Vagina (tissue), 2 donors: ENCODE measurements around the gene ENTPD3. TPM values are rescaled to one million over a fixed set of nuclear protein-coding genes. Genes with fewer than 3 reads are reported as not detected.

ENCODE experiments used
- DNase-seq, 2 donors: peaks; one replicate each; pipeline ENCODE4 v3.0.0-alpha.2; 2017; ENCODE audit errors: extremely low spot score in 2 of 2
- H3K27ac ChIP-seq: fragments of 200-600 bp; sonication (generic); one replicate; pipeline ENCODE4 v1.5.1; 2019
- H3K27me3 ChIP-seq: fragments of 200-600 bp; sonication (generic); one replicate; pipeline ENCODE4 v1.5.1; 2019
- H3K36me3 ChIP-seq, 2 donors: fragments of 200-600 bp; sonication (generic); one replicate each; pipeline ENCODE4 v1.5.1; 2017 to 2019
- H3K4me1 ChIP-seq: fragments of 200-600 bp; sonication (generic); one replicate; pipeline ENCODE4 v1.5.1; 2019
- H3K4me3 ChIP-seq, 2 donors: fragments of 200-600 bp; sonication (generic); 1 replicate in 1 of 2; 2 replicates in 1 of 2; pipeline ENCODE4 v1.5.1; 2016 to 2019
- H3K9me3 ChIP-seq: fragments of 200-600 bp; sonication (generic); one replicate; pipeline ENCODE4 v1.5.1; 2019
- POLR2A ChIP-seq, 2 donors: fragments of 450-650 bp; IDR thresholded peaks; one replicate each; pipeline ENCODE4 v1.6.1; 2017; ENCODE audit warnings: antibody characterized with exemption in 2 of 2, mild to moderate bottlenecking in 2 of 2, moderate library complexity in 2 of 2
- POLR2AphosphoS5 ChIP-seq, 2 donors: sonication (generic); formaldehyde crosslinking; IDR thresholded peaks; one replicate each; pipeline ENCODE4 v1.9.0; 2017; ENCODE audit warnings: antibody characterized with exemption in 2 of 2, mild to moderate bottlenecking in 2 of 2, low read depth in 1 of 2; ENCODE audit not compliant: insufficient read depth in 1 of 2
- intact Hi-C: fragments of 100-400 bp; cut with DNase I; formaldehyde crosslinking; loops from one replicate; pipeline ENCODE4 v1.15.1; 2023
- total RNA-seq: library from RNA; depleted of rRNA; stranded (reverse); fragments of >200 nt; gene quantifications from one replicate; pipeline ENCODE4 v1.2.3, GENCODE V29; 2016
- TF ChIP-seq, protein P1 (sequence below), 3 experiments: fragments of 450-650 bp in 2 of 3; fragments of 200-600 bp in 1 of 3; sonication (generic) in 1 of 3; IDR thresholded peaks; one replicate each; pipeline ENCODE4 v1.5.1; 2017 to 2019; ENCODE audit warnings: antibody characterized with exemption in 3 of 3, mild to moderate bottlenecking in 2 of 3, moderate library complexity in 2 of 3

Gene ENTPD3
- total RNA-seq, 1 donor from 2014 or later, result 3.9 TPM

DNA sequence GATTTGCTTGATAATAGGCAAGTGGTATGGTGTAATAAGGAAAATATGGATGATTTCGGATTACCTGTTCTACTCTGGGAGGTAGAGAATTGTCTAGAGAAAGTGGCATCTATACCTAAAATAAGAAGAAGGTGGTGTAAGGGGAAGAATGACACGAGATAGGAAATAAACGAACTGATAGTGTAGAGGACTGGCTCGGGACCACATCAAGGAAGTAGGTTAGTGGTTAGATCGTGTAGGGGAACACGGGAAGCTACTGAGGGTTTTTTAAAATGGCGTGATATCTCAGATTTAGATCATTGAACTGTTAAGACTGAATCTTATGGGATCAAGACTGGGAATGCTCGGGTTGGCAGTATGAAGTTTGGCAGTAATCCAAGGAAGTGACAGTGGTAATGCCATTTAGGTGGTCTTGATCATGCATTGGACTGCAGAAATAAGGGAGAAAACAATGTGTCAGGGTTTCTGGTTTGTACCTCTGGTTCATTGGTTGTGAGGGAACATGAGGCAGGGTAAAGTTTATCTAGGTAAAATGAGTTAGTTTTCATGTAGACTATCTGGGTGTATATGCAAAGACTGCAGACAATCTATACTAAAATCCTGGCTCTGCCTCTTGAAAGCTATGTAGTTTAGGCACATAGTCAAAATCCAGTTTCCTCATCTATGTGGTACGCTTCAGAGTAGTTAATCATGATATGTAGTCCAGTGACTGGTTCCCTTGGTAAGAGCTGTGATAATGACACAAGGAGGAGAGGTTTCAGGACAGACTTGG, 77.5 kb downstream of the ENTPD3 start:
- peaks cover 0 to 47% of the 10 kb centered on the region in 2 donors for H3K36me3 ChIP-seq
- no peaks in the 10 kb centered on the region for H3K27me3 ChIP-seq
- H3K9me3 ChIP-seq, result no peaks in the 10 kb centered on the region
- intact Hi-C loops, result no loop called here
- TF ChIP-seq POLR2AphosphoS5 (IDR thresholded peaks at IDR 0.05; ENCODE audit: insufficient read depth in 1 of 2, low read depth in 1 of 2), result no peak
- TF ChIP-seq, protein P1, sequence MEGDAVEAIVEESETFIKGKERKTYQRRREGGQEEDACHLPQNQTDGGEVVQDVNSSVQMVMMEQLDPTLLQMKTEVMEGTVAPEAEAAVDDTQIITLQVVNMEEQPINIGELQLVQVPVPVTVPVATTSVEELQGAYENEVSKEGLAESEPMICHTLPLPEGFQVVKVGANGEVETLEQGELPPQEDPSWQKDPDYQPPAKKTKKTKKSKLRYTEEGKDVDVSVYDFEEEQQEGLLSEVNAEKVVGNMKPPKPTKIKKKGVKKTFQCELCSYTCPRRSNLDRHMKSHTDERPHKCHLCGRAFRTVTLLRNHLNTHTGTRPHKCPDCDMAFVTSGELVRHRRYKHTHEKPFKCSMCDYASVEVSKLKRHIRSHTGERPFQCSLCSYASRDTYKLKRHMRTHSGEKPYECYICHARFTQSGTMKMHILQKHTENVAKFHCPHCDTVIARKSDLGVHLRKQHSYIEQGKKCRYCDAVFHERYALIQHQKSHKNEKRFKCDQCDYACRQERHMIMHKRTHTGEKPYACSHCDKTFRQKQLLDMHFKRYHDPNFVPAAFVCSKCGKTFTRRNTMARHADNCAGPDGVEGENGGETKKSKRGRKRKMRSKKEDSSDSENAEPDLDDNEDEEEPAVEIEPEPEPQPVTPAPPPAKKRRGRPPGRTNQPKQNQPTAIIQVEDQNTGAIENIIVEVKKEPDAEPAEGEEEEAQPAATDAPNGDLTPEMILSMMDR (IDR thresholded peaks at IDR 0.05), result no peak
- no peak for TF ChIP-seq POLR2A (IDR thresholded peaks at IDR 0.05)
- H3K4me1 ChIP-seq, result peaks cover 3% of the 10 kb centered on the region
- DNase-seq, result no peak
- no peak overlapping the region for H3K27ac ChIP-seq
- no peak overlapping the region for H3K4me3 ChIP-seq

DNA sequence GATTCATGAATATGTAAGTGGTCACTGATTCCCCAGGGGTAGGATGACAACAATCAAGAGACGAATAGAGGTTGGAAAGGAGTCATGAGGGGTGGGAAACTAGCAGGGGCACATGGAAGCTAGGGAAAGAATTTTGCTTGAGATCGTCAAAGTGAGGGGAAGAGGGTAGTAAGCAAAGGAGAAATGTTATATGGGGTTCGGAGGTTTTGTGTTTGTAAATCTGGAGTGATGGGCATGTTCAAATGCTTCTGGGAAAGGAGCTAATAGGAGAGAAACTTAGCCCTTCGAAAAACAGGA, 78.1 kb downstream of the ENTPD3 start:
- TF ChIP-seq POLR2AphosphoS5 (IDR thresholded peaks at IDR 0.05; ENCODE audit: insufficient read depth in 1 of 2, low read depth in 1 of 2) (no peak), POLR2A (IDR thresholded peaks at IDR 0.05) (no peak)
- TF ChIP-seq, protein P1 (IDR thresholded peaks at IDR 0.05), result no peak
- no peak overlapping the region for H3K4me3 ChIP-seq
- peaks cover 0 to 44% of the 10 kb centered on the region in 2 donors for H3K36me3 ChIP-seq
- H3K27ac ChIP-seq, result no peak overlapping the region
- H3K4me1 ChIP-seq, result no peaks in the 10 kb centered on the region
- intact Hi-C loops, result no loop called here
- H3K27me3 ChIP-seq, result no peaks in the 10 kb centered on the region
- no peak for DNase-seq
- no peaks in the 10 kb centered on the region for H3K9me3 ChIP-seq

DNA sequence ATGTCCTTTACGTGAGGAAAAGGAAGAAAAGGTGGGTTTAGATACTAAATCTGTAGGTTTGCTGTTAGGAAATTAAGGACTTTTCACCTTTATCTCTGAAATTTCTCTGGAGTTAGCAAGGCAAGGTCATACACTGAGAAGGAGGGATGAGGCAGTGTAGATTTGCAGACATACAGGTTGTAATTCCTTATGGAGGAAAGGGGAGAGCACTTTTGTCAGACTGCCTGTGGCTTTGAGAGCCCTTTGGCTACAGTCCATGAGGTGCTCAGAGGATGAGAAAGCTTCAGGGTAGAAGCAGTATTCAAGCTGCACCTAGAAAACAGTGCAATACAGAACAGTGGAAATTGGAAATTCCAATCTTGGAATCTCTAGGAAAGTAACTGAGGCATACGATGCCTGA, 78.5 kb downstream of the ENTPD3 start:
- Histone ChIP-seq H3K4me3 (no peak overlapping the region), H3K36me3 (peaks cover 0 to 40% of the 10 kb centered on the region in 2 donors), H3K27me3 (no peaks in the 10 kb centered on the region), H3K27ac (no peak overlapping the region), H3K4me1 (no peaks in the 10 kb centered on the region), H3K9me3 (no peaks in the 10 kb centered on the region)
- intact Hi-C loops, result no loop called here
- TF ChIP-seq POLR2A (IDR thresholded peaks at IDR 0.05), result no peak
- no peak for TF ChIP-seq POLR2AphosphoS5 (IDR thresholded peaks at IDR 0.05; ENCODE audit: insufficient read depth in 1 of 2, low read depth in 1 of 2)
- TF ChIP-seq, protein P1 (IDR thresholded peaks at IDR 0.05), result no peak
- no peak for DNase-seq

DNA sequence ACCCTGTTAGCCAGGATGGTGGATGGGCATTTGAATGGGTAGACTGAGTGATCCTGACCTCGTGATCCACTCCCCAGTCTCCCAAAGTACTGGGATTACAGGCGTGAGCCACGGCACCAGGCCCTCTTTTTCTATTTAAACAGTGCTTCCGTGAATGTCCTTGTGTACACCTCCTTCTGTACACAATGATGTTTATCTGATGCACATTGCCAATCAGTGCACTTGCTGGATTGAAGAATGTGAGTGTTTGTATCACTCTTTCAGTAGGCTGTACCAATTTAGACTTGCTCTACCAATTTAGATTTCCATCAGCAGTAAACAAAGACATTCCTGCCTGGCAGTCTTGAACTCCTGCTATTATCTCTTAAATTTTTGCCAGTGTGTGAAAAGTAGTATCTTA, 81.0 kb downstream of the ENTPD3 start:
- no peak for DNase-seq
- H3K27me3 ChIP-seq, result no peaks in the 10 kb centered on the region
- no peak overlapping the region for H3K4me3 ChIP-seq
- H3K27ac ChIP-seq, result no peak overlapping the region
- H3K36me3 ChIP-seq, result peaks cover 0 to 15% of the 10 kb centered on the region in 2 donors
- no peaks in the 10 kb centered on the region for H3K4me1 ChIP-seq
- intact Hi-C loops, result no loop called here
- no peaks in the 10 kb centered on the region for H3K9me3 ChIP-seq
- TF ChIP-seq POLR2A (IDR thresholded peaks at IDR 0.05), result no peak
- no peak for TF ChIP-seq POLR2AphosphoS5 (IDR thresholded peaks at IDR 0.05; ENCODE audit: insufficient read depth in 1 of 2, low read depth in 1 of 2)
- TF ChIP-seq, protein P1 (IDR thresholded peaks at IDR 0.05), result no peak

DNA sequence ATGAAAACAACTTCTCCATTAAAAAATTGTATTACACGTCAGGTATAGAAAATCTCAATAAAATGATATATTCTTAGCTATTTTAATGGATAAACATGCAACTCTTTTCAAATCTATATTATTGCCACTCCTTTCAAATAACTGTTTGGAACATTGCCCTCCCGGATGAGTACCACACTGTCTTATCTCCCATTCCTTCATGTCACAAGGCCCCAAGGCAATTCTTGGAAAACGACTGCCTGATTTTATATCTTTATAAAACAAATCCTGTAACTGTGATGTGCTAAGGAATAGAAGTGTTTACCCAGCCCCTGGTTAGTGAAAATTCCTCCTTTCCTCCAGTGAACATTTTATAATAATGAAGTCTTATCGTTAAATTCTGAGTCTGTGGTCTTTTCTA, 83.7 kb downstream of the ENTPD3 start:
- TF ChIP-seq, protein P1 (IDR thresholded peaks at IDR 0.05), result no peak
- no peak for TF ChIP-seq POLR2A (IDR thresholded peaks at IDR 0.05)
- no peak for TF ChIP-seq POLR2AphosphoS5 (IDR thresholded peaks at IDR 0.05; ENCODE audit: insufficient read depth in 1 of 2, low read depth in 1 of 2)
- Histone ChIP-seq H3K4me1 (no peaks in the 10 kb centered on the region), H3K36me3 (no peaks in the 10 kb centered on the region), H3K4me3 (no peak overlapping the region), H3K27ac (no peak overlapping the region), H3K9me3 (no peaks in the 10 kb centered on the region), H3K27me3 (no peaks in the 10 kb centered on the region)
- intact Hi-C loops, result no loop called here
- DNase-seq, result no peak
